ENCODE data around the gene SLC2A1. TPM values are rescaled to one million over a fixed set of nuclear protein-coding genes. Genes with fewer than 3 reads are reported as not detected.

The SLC2A1 gene
- total and polyA plus RNA-seq, 2 of the 13 experiments (the other 11 are each of a cell fraction or from before 2014, with no cell fraction given): 125 to 423 TPM

DNA sequence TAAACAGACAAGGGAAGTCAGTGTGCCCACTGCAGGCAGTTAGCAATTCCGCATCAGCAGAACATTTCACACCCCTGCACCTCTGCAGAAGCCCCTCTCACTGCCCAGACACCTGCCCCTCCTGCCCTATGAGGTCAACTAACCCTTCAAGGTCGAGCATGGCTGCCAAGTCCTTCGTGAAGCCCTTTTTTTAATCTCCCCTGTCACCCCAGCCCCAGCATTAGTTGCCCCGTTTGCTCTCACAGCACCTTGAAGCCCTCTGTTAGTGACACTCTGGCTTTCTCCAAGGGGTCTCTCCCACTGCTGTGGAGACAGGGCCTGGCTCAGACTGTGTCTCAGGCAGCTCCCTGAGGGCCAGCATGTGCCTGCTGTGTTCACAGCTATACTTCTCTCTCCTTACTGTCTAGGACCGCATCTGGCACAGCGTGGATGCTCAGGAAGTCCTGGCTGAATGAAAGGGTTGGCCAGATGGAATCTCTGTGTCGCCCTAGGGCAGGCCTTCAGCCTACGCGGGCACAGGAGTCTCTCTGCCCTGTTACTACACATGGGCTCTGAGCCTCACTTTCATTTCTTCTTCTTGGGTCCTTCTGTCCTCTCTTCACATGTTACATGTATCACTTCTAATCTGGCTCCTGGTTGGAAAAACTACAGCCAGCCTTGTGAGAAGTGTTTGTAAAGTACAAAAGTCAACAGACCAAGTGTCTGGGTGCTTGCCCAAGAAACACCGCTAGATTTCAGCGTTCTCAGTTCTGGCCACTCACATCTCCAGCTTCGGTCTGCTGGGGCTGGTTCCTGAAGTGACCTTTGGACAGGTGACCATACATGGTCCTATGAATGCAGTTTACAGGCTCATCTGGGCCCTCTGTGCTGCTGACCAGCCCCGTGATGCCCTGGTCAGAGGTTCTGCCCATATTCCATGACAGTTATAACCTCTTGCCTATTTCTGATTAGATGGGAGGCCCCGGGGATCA lies 19.7 kb downstream of the SLC2A1 start (continued):
- TF ChIP-seq, protein P1, sequence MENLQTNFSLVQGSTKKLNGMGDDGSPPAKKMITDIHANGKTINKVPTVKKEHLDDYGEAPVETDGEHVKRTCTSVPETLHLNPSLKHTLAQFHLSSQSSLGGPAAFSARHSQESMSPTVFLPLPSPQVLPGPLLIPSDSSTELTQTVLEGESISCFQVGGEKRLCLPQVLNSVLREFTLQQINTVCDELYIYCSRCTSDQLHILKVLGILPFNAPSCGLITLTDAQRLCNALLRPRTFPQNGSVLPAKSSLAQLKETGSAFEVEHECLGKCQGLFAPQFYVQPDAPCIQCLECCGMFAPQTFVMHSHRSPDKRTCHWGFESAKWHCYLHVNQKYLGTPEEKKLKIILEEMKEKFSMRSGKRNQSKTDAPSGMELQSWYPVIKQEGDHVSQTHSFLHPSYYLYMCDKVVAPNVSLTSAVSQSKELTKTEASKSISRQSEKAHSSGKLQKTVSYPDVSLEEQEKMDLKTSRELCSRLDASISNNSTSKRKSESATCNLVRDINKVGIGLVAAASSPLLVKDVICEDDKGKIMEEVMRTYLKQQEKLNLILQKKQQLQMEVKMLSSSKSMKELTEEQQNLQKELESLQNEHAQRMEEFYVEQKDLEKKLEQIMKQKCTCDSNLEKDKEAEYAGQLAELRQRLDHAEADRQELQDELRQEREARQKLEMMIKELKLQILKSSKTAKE (CRISPR knock-in tag; IDR thresholded peaks at IDR 0.05; ENCODE audit: borderline replicate concordance): no peak
- TF ChIP-seq POLR2A (IDR thresholded peaks at IDR 0.05; ENCODE audit: insufficient read depth in 1 of 2, low read depth in 2 of 2, low read length in 2 of 2): peak in 1 of 2 experiments; percentile 20; a peak in 2 of 4 replicates
- TF ChIP-seq, protein P2, sequence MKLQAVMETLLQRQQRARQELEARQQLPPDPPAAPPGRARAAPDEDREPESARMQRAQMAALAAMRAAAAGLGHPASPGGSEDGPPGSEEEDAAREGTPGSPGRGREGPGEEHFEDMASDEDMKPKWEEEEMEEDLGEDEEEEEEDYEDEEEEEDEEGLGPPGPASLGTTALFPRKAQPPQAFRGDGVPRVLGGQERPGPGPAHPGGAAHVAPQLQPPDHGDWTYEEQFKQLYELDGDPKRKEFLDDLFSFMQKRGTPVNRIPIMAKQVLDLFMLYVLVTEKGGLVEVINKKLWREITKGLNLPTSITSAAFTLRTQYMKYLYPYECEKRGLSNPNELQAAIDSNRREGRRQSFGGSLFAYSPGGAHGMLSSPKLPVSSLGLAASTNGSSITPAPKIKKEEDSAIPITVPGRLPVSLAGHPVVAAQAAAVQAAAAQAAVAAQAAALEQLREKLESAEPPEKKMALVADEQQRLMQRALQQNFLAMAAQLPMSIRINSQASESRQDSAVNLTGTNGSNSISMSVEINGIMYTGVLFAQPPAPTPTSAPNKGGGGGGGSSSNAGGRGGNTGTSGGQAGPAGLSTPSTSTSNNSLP (IDR thresholded peaks at IDR 0.05; ENCODE audit: low read depth, low read length): peak; percentile 41; the same call in 1 of the 2 replicates
- TF ChIP-seq, protein P3, sequence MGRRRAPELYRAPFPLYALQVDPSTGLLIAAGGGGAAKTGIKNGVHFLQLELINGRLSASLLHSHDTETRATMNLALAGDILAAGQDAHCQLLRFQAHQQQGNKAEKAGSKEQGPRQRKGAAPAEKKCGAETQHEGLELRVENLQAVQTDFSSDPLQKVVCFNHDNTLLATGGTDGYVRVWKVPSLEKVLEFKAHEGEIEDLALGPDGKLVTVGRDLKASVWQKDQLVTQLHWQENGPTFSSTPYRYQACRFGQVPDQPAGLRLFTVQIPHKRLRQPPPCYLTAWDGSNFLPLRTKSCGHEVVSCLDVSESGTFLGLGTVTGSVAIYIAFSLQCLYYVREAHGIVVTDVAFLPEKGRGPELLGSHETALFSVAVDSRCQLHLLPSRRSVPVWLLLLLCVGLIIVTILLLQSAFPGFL (CRISPR knock-in tag; IDR thresholded peaks at IDR 0.05): no peak
- peak; percentile 61 for TF ChIP-seq MED1 (CRISPR knock-in tag; IDR thresholded peaks at IDR 0.05)
- TF ChIP-seq GATAD1 (CRISPR knock-in tag; IDR thresholded peaks at IDR 0.05): 0 out of 2 replicates have a peak, but pooled peaks have one; percentile 31
- TF ChIP-seq KDM6A (CRISPR knock-in tag; IDR thresholded peaks at IDR 0.05; ENCODE audit: low read depth): no peak
- TF ChIP-seq ZNF430 (CRISPR knock-in tag; IDR thresholded peaks at IDR 0.05): peak; percentile 51; the same call in 1 of the 2 replicates
- no peak for TF ChIP-seq SMC3 (IDR thresholded peaks at IDR 0.05; ENCODE audit: low read length)
- TF ChIP-seq ZSCAN31 (CRISPR knock-in tag; IDR thresholded peaks at IDR 0.05; ENCODE audit: low read depth): peak; percentile 56; the same call in 1 of the 2 replicates
- no peak for TF ChIP-seq ZNF101 (CRISPR knock-in tag; IDR thresholded peaks at IDR 0.05; ENCODE audit: borderline replicate concordance, low read depth)
- TF ChIP-seq HCFC1 (IDR thresholded peaks at IDR 0.05; ENCODE audit: low read depth, low read length): no peak
- TF ChIP-seq POLR2G (IDR thresholded peaks at IDR 0.05; ENCODE audit: low read depth, low read length): peak; percentile 30; the same call in 1 of the 2 replicates
- 0 out of 2 replicates have a peak, but pooled peaks have one; percentile 57 for TF ChIP-seq ZNF232 (CRISPR knock-in tag; IDR thresholded peaks at IDR 0.05; ENCODE audit: borderline replicate concordance)
- no peak for TF ChIP-seq ZFP36 (IDR thresholded peaks at IDR 0.05; ENCODE audit: borderline replicate concordance, low read depth, low read length, partially characterized antibody)
- TF ChIP-seq SP2 (CRISPR knock-in tag; IDR thresholded peaks at IDR 0.05): no peak
- peak; percentile 50; the same call in 1 of the 2 replicates for TF ChIP-seq CEBPB (IDR thresholded peaks at IDR 0.05; ENCODE audit: borderline replicate concordance, low read depth, low read length)
- no peak for TF ChIP-seq HOXA5 (CRISPR knock-in tag; IDR thresholded peaks at IDR 0.05)
- TF ChIP-seq, protein P4, sequence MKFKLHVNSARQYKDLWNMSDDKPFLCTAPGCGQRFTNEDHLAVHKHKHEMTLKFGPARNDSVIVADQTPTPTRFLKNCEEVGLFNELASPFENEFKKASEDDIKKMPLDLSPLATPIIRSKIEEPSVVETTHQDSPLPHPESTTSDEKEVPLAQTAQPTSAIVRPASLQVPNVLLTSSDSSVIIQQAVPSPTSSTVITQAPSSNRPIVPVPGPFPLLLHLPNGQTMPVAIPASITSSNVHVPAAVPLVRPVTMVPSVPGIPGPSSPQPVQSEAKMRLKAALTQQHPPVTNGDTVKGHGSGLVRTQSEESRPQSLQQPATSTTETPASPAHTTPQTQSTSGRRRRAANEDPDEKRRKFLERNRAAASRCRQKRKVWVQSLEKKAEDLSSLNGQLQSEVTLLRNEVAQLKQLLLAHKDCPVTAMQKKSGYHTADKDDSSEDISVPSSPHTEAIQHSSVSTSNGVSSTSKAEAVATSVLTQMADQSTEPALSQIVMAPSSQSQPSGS (CRISPR knock-in tag; IDR thresholded peaks at IDR 0.05): peak; percentile 40; the same call in 1 of the 2 replicates
- TF ChIP-seq, protein P5, sequence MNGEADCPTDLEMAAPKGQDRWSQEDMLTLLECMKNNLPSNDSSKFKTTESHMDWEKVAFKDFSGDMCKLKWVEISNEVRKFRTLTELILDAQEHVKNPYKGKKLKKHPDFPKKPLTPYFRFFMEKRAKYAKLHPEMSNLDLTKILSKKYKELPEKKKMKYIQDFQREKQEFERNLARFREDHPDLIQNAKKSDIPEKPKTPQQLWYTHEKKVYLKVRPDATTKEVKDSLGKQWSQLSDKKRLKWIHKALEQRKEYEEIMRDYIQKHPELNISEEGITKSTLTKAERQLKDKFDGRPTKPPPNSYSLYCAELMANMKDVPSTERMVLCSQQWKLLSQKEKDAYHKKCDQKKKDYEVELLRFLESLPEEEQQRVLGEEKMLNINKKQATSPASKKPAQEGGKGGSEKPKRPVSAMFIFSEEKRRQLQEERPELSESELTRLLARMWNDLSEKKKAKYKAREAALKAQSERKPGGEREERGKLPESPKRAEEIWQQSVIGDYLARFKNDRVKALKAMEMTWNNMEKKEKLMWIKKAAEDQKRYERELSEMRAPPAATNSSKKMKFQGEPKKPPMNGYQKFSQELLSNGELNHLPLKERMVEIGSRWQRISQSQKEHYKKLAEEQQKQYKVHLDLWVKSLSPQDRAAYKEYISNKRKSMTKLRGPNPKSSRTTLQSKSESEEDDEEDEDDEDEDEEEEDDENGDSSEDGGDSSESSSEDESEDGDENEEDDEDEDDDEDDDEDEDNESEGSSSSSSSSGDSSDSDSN (CRISPR knock-in tag; IDR thresholded peaks at IDR 0.05): 0 out of 2 replicates have a peak, but pooled peaks have one; percentile 26
